ENCODE measurements around the gene SPRR2F.
A peak's percentile ranks its signal among the peaks of the same experiment; 100 is the strongest.
"Not testable (repeated sequence)": the region's sequence is repeated elsewhere in the genome, so short reads cannot be mapped to it uniquely, and the experiment has no call there.

Gene SPRR2F

DNA sequence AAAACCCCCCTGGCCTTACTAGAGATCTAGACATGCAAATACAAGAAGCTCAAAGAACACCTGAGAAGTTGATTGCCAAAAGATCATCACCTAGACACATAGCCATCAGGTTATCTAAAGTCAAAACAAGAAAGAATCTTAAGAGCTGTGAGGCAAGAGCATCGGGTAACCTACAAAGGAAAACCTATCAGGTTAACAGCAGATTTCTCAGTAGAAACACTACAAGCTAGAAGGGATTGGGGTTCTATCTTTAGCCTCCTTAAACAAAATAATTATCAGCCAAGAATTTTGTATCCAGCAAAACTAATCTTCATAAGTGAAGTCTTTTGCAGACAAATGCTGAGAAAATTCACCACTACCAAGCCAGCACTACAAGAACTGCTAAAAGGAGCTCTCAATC lies 12.2 kb upstream of the SPRR2F start:
- no peaks in the 10 kb centered on the region for H3K9me3 ChIP-seq (ENCODE audit: control insufficient read depth, insufficient read depth, low read depth, low read length)
- H3K27ac ChIP-seq (ENCODE audit: extremely low read depth, low read depth, low read length), result no peak overlapping the region
- CTCF ChIA-PET, result no interaction called here
- no peaks in the 10 kb centered on the region for H3K36me3 ChIP-seq (ENCODE audit: control insufficient read depth in 2 of 2, insufficient read depth in 1 of 2, low read length in 2 of 2)
- POLR2A ChIA-PET, result no interaction called here
- no peak overlapping the region for H3K4me3 ChIP-seq (ENCODE audit: low read depth, low read length)
- H3K4me1 ChIP-seq (ENCODE audit: control insufficient read depth, insufficient read depth, low read length), result peaks cover 4% of the 10 kb centered on the region; the same call in 1 of the 2 replicates
- TF ChIP-seq SALL2 (tag by site-specific recombination; IDR thresholded peaks at IDR 0.05; ENCODE audit: borderline replicate concordance) (no peak), SETDB1 (IDR thresholded peaks at IDR 0.05; ENCODE audit: insufficient read length, low read length) (peak; percentile 91)

DNA sequence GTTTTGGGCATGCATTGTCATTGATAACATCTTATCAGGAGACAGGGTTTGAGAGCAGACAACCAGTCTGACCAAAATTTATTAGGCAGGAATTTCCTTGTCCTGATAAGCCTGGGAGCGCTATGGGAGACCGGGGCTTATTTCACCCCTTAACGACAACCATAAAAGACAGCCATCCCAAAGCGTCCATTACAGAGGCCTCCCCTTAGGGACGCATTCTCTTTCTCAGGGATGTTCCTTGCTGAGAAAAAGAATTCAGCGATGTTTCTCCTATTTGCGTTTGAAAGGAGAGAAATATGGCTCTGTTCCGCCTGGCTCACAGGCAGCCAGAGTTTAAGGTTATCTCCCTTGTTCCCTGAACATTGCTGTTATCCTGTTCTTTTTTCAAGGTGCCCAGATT lies 10.5 kb upstream of the SPRR2F start:
- CTCF ChIA-PET; H3K27ac ChIP-seq (ENCODE audit: extremely low read depth, low read depth, low read length); H3K9me3 ChIP-seq (ENCODE audit: control insufficient read depth, insufficient read depth, low read depth, low read length); POLR2A ChIA-PET; H3K36me3 ChIP-seq (ENCODE audit: control insufficient read depth in 2 of 2, insufficient read depth in 1 of 2, low read length in 2 of 2); H3K4me3 ChIP-seq (ENCODE audit: low read depth, low read length); H3K4me1 ChIP-seq (ENCODE audit: control insufficient read depth, insufficient read depth, low read length): not testable (repeated sequence)
- TF ChIP-seq SETDB1 (IDR thresholded peaks at IDR 0.05; ENCODE audit: insufficient read length, low read length), result peak; percentile 14

GRCh38 chr1:153122831-153123421 lies 9.6 kb upstream of the SPRR2F start:
- ChIA-PET CTCF (interaction anchor here (0.6 to 1.4 kb wide), 2 partner anchors 9 to 1821 kb away, joined by 3 to 5 read pairs; no protein-coding TSS in a partner anchor), POLR2A (no interaction called here)
- H3K27ac ChIP-seq (ENCODE audit: extremely low read depth, low read depth, low read length), result peak overlapping the region; percentile 86
- H3K36me3 ChIP-seq (ENCODE audit: control insufficient read depth in 2 of 2, insufficient read depth in 1 of 2, low read length in 2 of 2), result no peaks in the 10 kb centered on the region
- no peak overlapping the region for H3K4me3 ChIP-seq (ENCODE audit: low read depth, low read length)
- H3K4me1 ChIP-seq (ENCODE audit: control insufficient read depth, insufficient read depth, low read length), result peaks cover 4% of the 10 kb centered on the region; the same call in 1 of the 2 replicates
- H3K9me3 ChIP-seq (ENCODE audit: control insufficient read depth, insufficient read depth, low read depth, low read length), result no peaks in the 10 kb centered on the region
- TF ChIP-seq ZNF280C (tag by site-specific recombination; IDR thresholded peaks at IDR 0.05), result no peak
- no peak for TF ChIP-seq MEIS1 (CRISPR knock-in tag; IDR thresholded peaks at IDR 0.05; ENCODE audit: borderline replicate concordance)
- peak; percentile 54 for TF ChIP-seq SETDB1 (IDR thresholded peaks at IDR 0.05; ENCODE audit: insufficient read length, low read length)
- TF ChIP-seq TRIM28 (IDR thresholded peaks at IDR 0.05; ENCODE audit: borderline replicate concordance, low read length), result peak; percentile 96
- peak; percentile 77 for TF ChIP-seq PRDM10 (tag by site-specific recombination; IDR thresholded peaks at IDR 0.05)
- TF ChIP-seq, protein P1, sequence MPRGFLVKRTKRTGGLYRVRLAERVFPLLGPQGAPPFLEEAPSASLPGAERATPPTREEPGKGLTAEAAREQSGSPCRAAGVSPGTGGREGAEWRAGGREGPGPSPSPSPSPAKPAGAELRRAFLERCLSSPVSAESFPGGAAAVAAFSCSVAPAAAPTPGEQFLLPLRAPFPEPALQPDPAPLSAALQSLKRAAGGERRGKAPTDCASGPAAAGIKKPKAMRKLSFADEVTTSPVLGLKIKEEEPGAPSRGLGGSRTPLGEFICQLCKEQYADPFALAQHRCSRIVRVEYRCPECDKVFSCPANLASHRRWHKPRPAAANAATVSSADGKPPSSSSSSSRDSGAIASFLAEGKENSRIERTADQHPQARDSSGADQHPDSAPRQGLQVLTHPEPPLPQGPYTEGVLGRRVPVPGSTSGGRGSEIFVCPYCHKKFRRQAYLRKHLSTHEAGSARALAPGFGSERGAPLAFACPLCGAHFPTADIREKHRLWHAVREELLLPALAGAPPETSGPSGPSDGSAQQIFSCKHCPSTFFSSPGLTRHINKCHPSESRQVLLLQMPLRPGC (tag by site-specific recombination; IDR thresholded peaks at IDR 0.05), result no peak
- TF ChIP-seq ZNF664 (tag by site-specific recombination; IDR thresholded peaks at IDR 0.05), result no peak
- TF ChIP-seq MYNN (tag by site-specific recombination; IDR thresholded peaks at IDR 0.05; ENCODE audit: borderline replicate concordance), result no peak
- TF ChIP-seq ZNF221 (tag by site-specific recombination; IDR thresholded peaks at IDR 0.05; ENCODE audit: borderline replicate concordance), result no peak
- no peak for TF ChIP-seq ZNF112 (tag by site-specific recombination; IDR thresholded peaks at IDR 0.05)
- no peak for TF ChIP-seq ZNF19 (tag by site-specific recombination; IDR thresholded peaks at IDR 0.05; ENCODE audit: low read depth)
- no peak for TF ChIP-seq ZNF701 (tag by site-specific recombination; IDR thresholded peaks at IDR 0.05)
- TF ChIP-seq KLF8 (tag by site-specific recombination; IDR thresholded peaks at IDR 0.05), result no peak
- TF ChIP-seq ZEB2 (tag by site-specific recombination; IDR thresholded peaks at IDR 0.05), result no peak
- TF ChIP-seq ZNF48 (tag by site-specific recombination; IDR thresholded peaks at IDR 0.05), result no peak
- no peak for TF ChIP-seq SP3 (tag by site-specific recombination; IDR thresholded peaks at IDR 0.05)
- no peak for TF ChIP-seq ZNF560 (tag by site-specific recombination; IDR thresholded peaks at IDR 0.05; ENCODE audit: borderline replicate concordance)
- TF ChIP-seq SCRT2 (tag by site-specific recombination; IDR thresholded peaks at IDR 0.05), result peak; percentile 42
- no peak for TF ChIP-seq SALL2 (tag by site-specific recombination; IDR thresholded peaks at IDR 0.05; ENCODE audit: borderline replicate concordance)
- no peak for TF ChIP-seq ZBTB6 (tag by site-specific recombination; IDR thresholded peaks at IDR 0.05)
- no peak for TF ChIP-seq ZNF146 (tag by site-specific recombination; IDR thresholded peaks at IDR 0.05)
- no peak for TF ChIP-seq ZNF768 (tag by site-specific recombination; IDR thresholded peaks at IDR 0.05)
- no peak for TF ChIP-seq ZNF843 (tag by site-specific recombination; IDR thresholded peaks at IDR 0.05)
